Activated naive CD4-positive, alpha-beta T cell treated with anti-CD3 and anti-CD28 coated beads, Interleukin-2, amount 10 ng/mL, durations not matched to agents 5 hours and 36 hours (primary cell): ENCODE data around the gene DHX58. TPM values are rescaled to one million over a fixed set of nuclear protein-coding genes. Genes with fewer than 3 reads are reported as not detected.

Source experiments
- total RNA-seq, 2 experiments: library from RNA; stranded (reverse); gene quantifications; one replicate each; pipeline ENCODE4 v1.2.3, GENCODE V29; 2021

Gene DHX58
- total RNA-seq, result 10 to 100 TPM; 30.1 to 30.3 TPM

DNA sequence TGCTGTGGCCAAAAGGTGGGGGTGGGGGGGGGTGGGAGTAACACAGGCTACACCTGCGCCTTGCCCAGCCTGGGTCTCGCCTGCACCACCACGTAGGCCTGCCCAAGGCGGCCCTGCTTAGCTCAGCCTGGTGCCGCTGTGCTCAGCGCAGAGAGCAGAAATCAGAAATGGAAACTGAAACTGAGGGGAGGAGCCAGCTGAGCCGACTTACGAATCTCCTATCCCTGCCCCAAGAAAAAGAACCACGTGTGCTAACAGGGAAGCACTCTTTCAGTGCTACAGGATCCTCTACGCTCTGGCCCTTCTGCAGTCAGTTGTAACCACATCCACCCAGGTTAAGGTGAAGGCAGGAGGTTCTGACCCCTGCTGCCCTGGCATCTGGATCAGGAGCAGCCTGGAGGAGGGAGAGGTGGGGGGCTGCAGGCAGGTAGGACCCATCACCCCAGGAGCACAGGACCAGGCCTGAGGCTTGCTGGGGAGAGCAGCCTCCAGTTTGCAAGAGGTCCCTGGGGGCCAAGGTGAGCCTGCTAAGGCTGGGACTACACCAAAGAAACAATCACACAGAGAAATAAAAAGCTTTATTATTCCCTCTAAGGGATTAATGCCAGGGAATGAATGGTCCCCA lies at the start of gene DHX58:
Gene DHX58, minus strand, starts transcription at position 163 of the 625 bp plus-strand sequence. CDS start 822 bp downstream, outside the sequence.

DNA sequence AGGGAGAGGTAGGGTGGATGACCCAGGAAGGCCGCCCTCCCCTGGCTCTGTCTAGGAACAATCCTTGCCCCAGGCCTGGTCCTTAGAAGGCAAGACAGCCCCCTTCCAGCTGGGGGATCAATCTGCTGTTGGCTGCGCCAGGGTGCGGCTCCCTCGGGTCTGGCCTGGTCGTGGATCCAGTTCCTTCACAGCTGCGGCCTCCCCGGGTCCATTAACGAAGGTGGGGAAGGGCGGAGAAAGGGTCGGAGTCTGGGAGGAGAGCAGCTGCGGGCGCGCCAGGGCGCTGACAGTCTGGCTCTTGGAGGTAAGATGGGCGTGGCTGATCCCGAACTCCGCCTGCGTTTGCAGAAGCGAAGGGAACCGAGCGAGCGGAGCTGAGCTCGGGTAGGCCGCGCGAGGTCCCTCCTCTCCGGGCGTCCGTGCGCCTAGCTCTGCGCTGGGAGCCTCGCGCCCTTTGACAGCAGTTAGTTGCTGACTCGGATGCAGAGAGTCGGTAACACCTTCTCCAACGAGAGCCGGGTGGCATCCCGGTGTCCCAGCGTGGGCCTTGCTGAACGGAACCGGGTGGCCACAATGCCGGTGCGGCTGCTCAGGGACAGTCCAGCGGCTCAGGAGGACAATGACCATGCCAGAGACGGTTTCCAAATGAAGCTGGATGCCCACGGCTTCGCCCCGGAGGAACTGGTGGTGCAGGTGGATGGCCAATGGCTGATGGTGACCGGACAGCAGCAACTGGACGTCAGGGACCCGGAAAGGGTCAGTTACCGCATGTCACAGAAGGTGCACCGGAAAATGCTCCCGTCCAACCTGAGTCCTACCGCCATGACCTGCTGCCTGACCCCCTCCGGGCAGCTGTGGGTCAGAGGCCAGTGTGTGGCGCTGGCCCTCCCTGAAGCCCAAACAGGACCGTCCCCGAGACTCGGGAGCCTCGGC lies 10.1 kb upstream of the DHX58 start, which contains the start of gene HSPB9:
Gene HSPB9, plus strand, starts transcription at position 434 of the 933 bp plus-strand sequence. Its CDS starts 47 bp downstream, at position 481.

DNA sequence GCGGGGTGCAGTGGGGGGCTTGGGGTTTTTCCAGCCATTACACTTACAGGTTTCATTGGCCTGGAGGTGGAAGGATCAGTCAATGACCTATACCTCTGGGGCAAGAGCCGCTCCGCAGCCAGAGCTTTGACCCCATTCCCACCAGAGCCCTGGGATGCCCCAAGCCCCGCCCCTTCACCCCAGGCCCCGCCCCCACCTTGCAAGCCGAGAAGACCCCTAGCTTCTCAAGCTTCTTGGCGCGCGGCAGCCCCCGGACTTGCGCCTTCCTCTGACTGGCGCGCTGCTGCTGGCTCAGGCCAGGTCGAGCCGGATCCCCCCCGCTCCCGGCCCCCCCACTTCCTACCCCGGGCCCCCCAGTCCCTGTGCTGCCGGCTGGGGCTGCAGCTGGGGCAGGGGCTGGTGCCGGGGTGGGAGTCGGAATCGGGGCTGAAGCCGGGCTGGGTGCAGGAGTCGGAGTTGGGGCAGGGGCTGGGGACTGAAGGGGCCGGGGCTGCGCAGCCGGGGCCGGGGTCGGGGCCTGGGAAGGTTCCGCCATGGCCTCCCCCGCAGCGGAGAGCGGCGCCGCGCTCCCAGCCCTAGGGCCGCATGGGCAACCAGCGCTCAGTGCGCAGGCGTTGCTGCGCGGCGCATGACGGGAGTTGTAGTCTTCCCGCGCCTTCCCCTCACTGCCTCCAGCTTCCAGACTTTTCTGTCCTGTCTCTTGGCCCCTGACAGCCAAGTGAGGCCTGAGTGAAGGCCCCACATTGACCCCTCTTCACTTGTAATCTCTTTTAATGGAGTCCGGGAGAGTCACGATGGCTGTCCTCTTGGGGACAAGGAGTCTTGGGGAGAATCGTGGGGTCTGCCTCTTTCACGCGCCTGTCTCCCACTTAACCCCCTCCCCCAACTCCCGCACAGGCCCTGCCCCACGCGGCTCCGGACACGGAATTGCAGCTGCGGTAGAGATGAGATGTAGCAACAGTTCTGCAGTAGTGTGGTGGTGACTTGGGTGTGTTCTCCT lies 8.6 kb upstream of the DHX58 start, which contains the start of gene KAT2A:
Gene KAT2A, minus strand, starts transcription at position 598 of the 1,000 bp plus-strand sequence. Its CDS starts 63 bp downstream, at position 535.

DNA sequence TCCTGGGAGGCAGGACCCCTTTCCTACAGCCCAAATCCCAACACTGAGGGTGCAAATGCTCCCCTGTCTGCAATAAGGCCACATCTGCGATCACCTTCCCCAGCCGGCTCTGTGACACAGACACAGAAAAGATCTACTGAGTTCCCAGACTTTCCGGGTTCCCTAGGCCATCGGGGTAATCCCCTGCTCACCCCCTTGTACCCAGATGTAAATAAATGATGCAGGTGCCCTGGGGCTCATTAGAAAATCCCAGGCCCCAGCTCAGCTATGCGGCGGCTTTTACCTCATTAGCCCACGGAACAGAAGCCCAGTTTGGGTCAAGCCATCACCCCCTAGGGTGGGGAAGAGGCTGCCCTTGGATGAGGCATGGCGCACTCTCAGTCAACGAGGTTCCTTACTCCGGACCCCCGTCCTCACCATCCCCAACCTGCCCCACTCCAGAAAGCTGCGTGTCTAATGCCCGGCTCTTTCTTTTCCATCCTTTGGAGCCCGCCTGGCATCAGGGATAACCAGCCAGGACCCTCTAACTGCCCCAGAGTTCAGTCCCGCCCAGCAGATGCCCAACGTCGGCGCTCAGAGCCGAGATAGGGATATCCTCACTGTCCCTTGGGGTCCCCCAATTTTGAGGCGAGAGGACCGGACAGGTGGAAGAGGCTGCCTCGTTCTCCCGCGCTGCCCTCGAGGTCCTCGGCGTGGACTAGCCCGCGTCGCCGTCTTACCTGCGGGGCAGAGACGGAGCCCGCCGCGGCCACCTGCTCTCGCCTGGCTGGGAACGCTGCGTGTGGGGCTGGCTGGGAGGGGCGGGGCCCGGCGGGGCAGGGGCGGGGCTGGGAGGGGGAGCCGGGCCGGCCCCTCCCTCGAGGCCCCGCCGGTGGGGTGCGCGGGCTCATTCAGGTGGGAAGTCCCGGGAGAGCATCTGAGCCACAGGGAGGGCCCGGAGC lies 14.6 kb downstream of the DHX58 start, which contains the start of gene ZNF385C:
Gene ZNF385C, minus strand, starts transcription at position 783 of the 941 bp plus-strand sequence. CDS start 35,417 bp downstream, outside the sequence.

Other genes starting within 250 kb of the DHX58 start
- gene KLHL11, start 247.3 kb downstream of the DHX58 start, total RNA-seq, result 10 to 100 TPM; 12.0 to 12.1 TPM
- gene ACLY, start 193.8 kb downstream of the DHX58 start, total RNA-seq, result 100 to 1,000 TPM; 141 to 143 TPM
- gene ODAD4, start 182.1 kb downstream of the DHX58 start, total RNA-seq, result 1 to 10 TPM in 1 of 2 experiments, under 1 TPM in 1; 0.89 to 1.4 TPM
- 10 to 100 TPM; 53.9 to 62.0 TPM for gene CNP, start 145.9 kb downstream of the DHX58 start, total RNA-seq
- gene DNAJC7, start 95.3 kb downstream of the DHX58 start, total RNA-seq, result 10 to 100 TPM; 76.0 to 79.6 TPM
- 10 to 100 TPM; 20.8 to 21.4 TPM for gene NKIRAS2, start 92.6 kb downstream of the DHX58 start, total RNA-seq
- under 1 TPM; 0.07 to 0.08 TPM for gene C17orf113, start 62.1 kb downstream of the DHX58 start, total RNA-seq
- gene ZNF385C, start 14.2 kb downstream of the DHX58 start, total RNA-seq, result not detected
- 10 to 100 TPM; 35.6 to 37.6 TPM for gene KAT2A, start 8.7 kb upstream of the DHX58 start, total RNA-seq
- not detected for gene HSPB9, start 10.1 kb upstream of the DHX58 start, total RNA-seq
- gene RAB5C, start 42.3 kb upstream of the DHX58 start, total RNA-seq, result 10 to 100 TPM; 78.0 to 83.4 TPM
- under 1 TPM; 0.10 to 0.14 TPM for gene KCNH4, start 68.4 kb upstream of the DHX58 start, total RNA-seq
- gene HCRT, start 72.7 kb upstream of the DHX58 start, total RNA-seq, result not detected
- gene GHDC, start 81.8 kb upstream of the DHX58 start, total RNA-seq, result 10 to 100 TPM; 15.8 to 16.9 TPM
- 100 to 1,000 TPM; 166 to 172 TPM for gene STAT5B, start 163.7 kb upstream of the DHX58 start, total RNA-seq
- 100 to 1,000 TPM; 129 to 131 TPM for gene STAT5A, start 175.8 kb upstream of the DHX58 start, total RNA-seq